PC-9 (cell line): ENCODE results near the gene PUS1.
"Not testable (repeated sequence)": the region's sequence is repeated elsewhere in the genome, so short reads cannot be mapped to it uniquely, and the experiment has no call there.

Experiments
- CTCF ChIP-seq: fragments of 200-600 bp; sonication (generic); conservative IDR thresholded peaks from 2 replicates; pipeline ENCODE4 v1.6.1; 2017; ENCODE audit warnings: mixed run types, antibody characterized with exemption, mild to moderate bottlenecking, moderate library complexity
- EZH2 ChIP-seq: fragments of 200-600 bp; sonication (generic); IDR thresholded peaks from 2 replicates; pipeline ENCODE4 v1.8.0; 2017; ENCODE audit warnings: antibody characterized with exemption, low read depth

GRCh38 chr12:131960590-131961325, 31.7 kb downstream of the PUS1 start:
- not testable (repeated sequence) for TF ChIP-seq EZH2, CTCF
